ENCODE data around the gene SMARCAL1. TPM values are rescaled to one million over a fixed set of nuclear protein-coding genes. Genes with fewer than 3 reads are reported as not detected.

Gene SMARCAL1
- polyA plus RNA-seq, 4 donors, result 5.4 to 15.4 (median 8.3) TPM

GRCh38 chr2:216480221-216480620 lies 67.9 kb downstream of the SMARCAL1 start:
- no peak for FAIRE-seq
- H3K27me3 ChIP-seq (ENCODE audit: control insufficient read depth in 3 of 3, insufficient read depth in 3 of 3, low read length in 3 of 3), result no peaks in the 10 kb centered on the region

GRCh38 chr2:216482640-216483039 lies 70.4 kb downstream of the SMARCAL1 start:
- H3K9me3 ChIP-seq (ENCODE audit: control insufficient read depth in 2 of 2, insufficient read depth in 1 of 2, low read depth in 1 of 2, low read length in 1 of 2), result no peaks in the 10 kb centered on the region
- no peaks in the 10 kb centered on the region for H3K4me1 ChIP-seq (ENCODE audit: control insufficient read depth in 3 of 3, insufficient read depth in 2 of 3, low read depth in 1 of 3, low read length in 2 of 3)
- 73 to 86% (median 78%) methylated on average over 2 of the region's 2 CpGs for WGBS, 3 donors
- peaks cover 6 to 27% (median 8%) of the 10 kb centered on the region in 3 donors for H3K36me3 ChIP-seq (ENCODE audit: control insufficient read depth in 3 of 3, insufficient read depth in 2 of 3, low read depth in 1 of 3, low read length in 3 of 3)
- H3K4me3 ChIP-seq (ENCODE audit: low read depth in 1 of 3, low read length in 3 of 3), result no peak overlapping the region
- no peaks in the 10 kb centered on the region for H3K27me3 ChIP-seq (ENCODE audit: control insufficient read depth in 3 of 3, insufficient read depth in 3 of 3, low read length in 3 of 3)
- no peak overlapping the region for H3K27ac ChIP-seq (ENCODE audit: low read depth in 1 of 3, low read length in 2 of 3)
- DNase-seq (no peak), FAIRE-seq (no peak)

More at GRCh38 chr2:216480221-216480620, 67.9 kb downstream of the SMARCAL1 start:
- DNase-seq, result no peak
- Histone ChIP-seq H3K9me3 (ENCODE audit: control insufficient read depth in 2 of 2, insufficient read depth in 1 of 2, low read depth in 1 of 2, low read length in 1 of 2) (no peaks in the 10 kb centered on the region), H3K36me3 (ENCODE audit: control insufficient read depth in 3 of 3, insufficient read depth in 2 of 3, low read depth in 1 of 3, low read length in 3 of 3) (peaks cover 6 to 46% (median 8%) of the 10 kb centered on the region in 3 donors), H3K4me3 (ENCODE audit: low read depth in 1 of 3, low read length in 3 of 3) (no peak overlapping the region), H3K4me1 (ENCODE audit: control insufficient read depth in 3 of 3, insufficient read depth in 2 of 3, low read depth in 1 of 3, low read length in 2 of 3) (no peaks in the 10 kb centered on the region), H3K27ac (ENCODE audit: low read depth in 1 of 3, low read length in 2 of 3) (no peak overlapping the region)
- 93 to 95% (median 93%) methylated on average over 3 of the region's 3 CpGs for WGBS, 3 donors

- H3K27me3 ChIP-seq (ENCODE audit: control insufficient read depth in 3 of 3, insufficient read depth in 3 of 3, low read length in 3 of 3), result no peaks in the 10 kb centered on the region
- no peak for FAIRE-seq
- H3K4me1 ChIP-seq (ENCODE audit: control insufficient read depth in 3 of 3, insufficient read depth in 2 of 3, low read depth in 1 of 3, low read length in 2 of 3), result no peaks in the 10 kb centered on the region
- H3K36me3 ChIP-seq (ENCODE audit: control insufficient read depth in 3 of 3, insufficient read depth in 2 of 3, low read depth in 1 of 3, low read length in 3 of 3), result peaks cover 2 to 13% (median 3%) of the 10 kb centered on the region in 3 donors
- no peaks in the 10 kb centered on the region for H3K9me3 ChIP-seq (ENCODE audit: control insufficient read depth in 2 of 2, insufficient read depth in 1 of 2, low read depth in 1 of 2, low read length in 1 of 2)
- H3K4me3 ChIP-seq (ENCODE audit: low read depth in 1 of 3, low read length in 3 of 3), result no peak overlapping the region
- DNase-seq, result no peak
- no peak overlapping the region for H3K27ac ChIP-seq (ENCODE audit: low read depth in 1 of 3, low read length in 2 of 3)
- 94 to 96% (median 94%) methylated on average over 3 of the region's 3 CpGs for WGBS, 3 donors
Measured at GRCh38 chr2:216485237-216485636, 73.0 kb downstream of the SMARCAL1 start.

- WGBS, 3 donors, result 74 to 80% (median 75%) methylated on average over 5 of the region's 5 CpGs
Measured at GRCh38 chr2:216485745-216486144, 73.5 kb downstream of the SMARCAL1 start.

GRCh38 chr2:216486271-216486670 lies 74.0 kb downstream of the SMARCAL1 start:
- no peak for DNase-seq
- no peak for FAIRE-seq
- peaks cover 0 to 8% (median 0%) of the 10 kb centered on the region in 3 donors for H3K36me3 ChIP-seq (ENCODE audit: control insufficient read depth in 3 of 3, insufficient read depth in 2 of 3, low read depth in 1 of 3, low read length in 3 of 3)
- no peaks in the 10 kb centered on the region for H3K9me3 ChIP-seq (ENCODE audit: control insufficient read depth in 2 of 2, insufficient read depth in 1 of 2, low read depth in 1 of 2, low read length in 1 of 2)
- H3K4me1 ChIP-seq (ENCODE audit: control insufficient read depth in 3 of 3, insufficient read depth in 2 of 3, low read depth in 1 of 3, low read length in 2 of 3), result no peaks in the 10 kb centered on the region
- 91 to 96% (median 94%) methylated on average over 7 of the region's 7 CpGs for WGBS, 3 donors
- H3K27me3 ChIP-seq (ENCODE audit: control insufficient read depth in 3 of 3, insufficient read depth in 3 of 3, low read length in 3 of 3), result no peaks in the 10 kb centered on the region
- H3K27ac ChIP-seq (ENCODE audit: low read depth in 1 of 3, low read length in 2 of 3), result no peak overlapping the region
- H3K4me3 ChIP-seq (ENCODE audit: low read depth in 1 of 3, low read length in 3 of 3), result no peak overlapping the region

More at GRCh38 chr2:216485745-216486144, 73.5 kb downstream of the SMARCAL1 start:
- no peak overlapping the region for H3K27ac ChIP-seq (ENCODE audit: low read depth in 1 of 3, low read length in 2 of 3)
- H3K4me1 ChIP-seq (ENCODE audit: control insufficient read depth in 3 of 3, insufficient read depth in 2 of 3, low read depth in 1 of 3, low read length in 2 of 3), result no peaks in the 10 kb centered on the region
- H3K9me3 ChIP-seq (ENCODE audit: control insufficient read depth in 2 of 2, insufficient read depth in 1 of 2, low read depth in 1 of 2, low read length in 1 of 2), result no peaks in the 10 kb centered on the region
- DNase-seq, result no peak
- H3K36me3 ChIP-seq (ENCODE audit: control insufficient read depth in 3 of 3, insufficient read depth in 2 of 3, low read depth in 1 of 3, low read length in 3 of 3), result peaks cover 0 to 12% (median 1%) of the 10 kb centered on the region in 3 donors
- FAIRE-seq, result no peak
- H3K27me3 ChIP-seq (ENCODE audit: control insufficient read depth in 3 of 3, insufficient read depth in 3 of 3, low read length in 3 of 3), result no peaks in the 10 kb centered on the region
- no peak overlapping the region for H3K4me3 ChIP-seq (ENCODE audit: low read depth in 1 of 3, low read length in 3 of 3)

- no peak overlapping the region for H3K4me3 ChIP-seq (ENCODE audit: low read depth in 1 of 3, low read length in 3 of 3)
- no peaks in the 10 kb centered on the region for H3K27me3 ChIP-seq (ENCODE audit: control insufficient read depth in 3 of 3, insufficient read depth in 3 of 3, low read length in 3 of 3)
- H3K4me1 ChIP-seq (ENCODE audit: control insufficient read depth in 3 of 3, insufficient read depth in 2 of 3, low read depth in 1 of 3, low read length in 2 of 3), result no peaks in the 10 kb centered on the region
- H3K9me3 ChIP-seq (ENCODE audit: control insufficient read depth in 2 of 2, insufficient read depth in 1 of 2, low read depth in 1 of 2, low read length in 1 of 2), result no peaks in the 10 kb centered on the region
- no peak overlapping the region for H3K27ac ChIP-seq (ENCODE audit: low read depth in 1 of 3, low read length in 2 of 3)
- no peak for FAIRE-seq
- no peak for DNase-seq
- 51 to 82% (median 73%) methylated on average over 4 of the region's 4 CpGs for WGBS, 3 donors
- H3K36me3 ChIP-seq (ENCODE audit: control insufficient read depth in 3 of 3, insufficient read depth in 2 of 3, low read depth in 1 of 3, low read length in 3 of 3), result peaks cover 0 to 8% (median 0%) of the 10 kb centered on the region in 3 donors
Measured at GRCh38 chr2:216486708-216487107, 74.4 kb downstream of the SMARCAL1 start.

- no peaks in the 10 kb centered on the region for H3K27me3 ChIP-seq (ENCODE audit: control insufficient read depth in 3 of 3, insufficient read depth in 3 of 3, low read length in 3 of 3)
- no peak for DNase-seq
- WGBS, 3 donors, result 61 to 90% (median 90%) methylated on average over 1 of the region's 1 CpG
- no peak for FAIRE-seq
- no peaks in the 10 kb centered on the region for H3K36me3 ChIP-seq (ENCODE audit: control insufficient read depth in 3 of 3, insufficient read depth in 2 of 3, low read depth in 1 of 3, low read length in 3 of 3)
- H3K4me1 ChIP-seq (ENCODE audit: control insufficient read depth in 3 of 3, insufficient read depth in 2 of 3, low read depth in 1 of 3, low read length in 2 of 3), result no peaks in the 10 kb centered on the region
- no peaks in the 10 kb centered on the region for H3K9me3 ChIP-seq (ENCODE audit: control insufficient read depth in 2 of 2, insufficient read depth in 1 of 2, low read depth in 1 of 2, low read length in 1 of 2)
- H3K4me3 ChIP-seq (ENCODE audit: low read depth in 1 of 3, low read length in 3 of 3), result no peak overlapping the region
- H3K27ac ChIP-seq (ENCODE audit: low read depth in 1 of 3, low read length in 2 of 3), result no peak overlapping the region
Measured at GRCh38 chr2:216490061-216490460, 77.8 kb downstream of the SMARCAL1 start.

- DNase-seq (no peak), FAIRE-seq (no peak)
- no peaks in the 10 kb centered on the region for H3K9me3 ChIP-seq (ENCODE audit: control insufficient read depth in 2 of 2, insufficient read depth in 1 of 2, low read depth in 1 of 2, low read length in 1 of 2)
- no peaks in the 10 kb centered on the region for H3K27me3 ChIP-seq (ENCODE audit: control insufficient read depth in 3 of 3, insufficient read depth in 3 of 3, low read length in 3 of 3)
- no peak overlapping the region for H3K27ac ChIP-seq (ENCODE audit: low read depth in 1 of 3, low read length in 2 of 3)
- H3K36me3 ChIP-seq (ENCODE audit: control insufficient read depth in 3 of 3, insufficient read depth in 2 of 3, low read depth in 1 of 3, low read length in 3 of 3), result no peaks in the 10 kb centered on the region
- no peak overlapping the region for H3K4me3 ChIP-seq (ENCODE audit: low read depth in 1 of 3, low read length in 3 of 3)
- 76 to 89% (median 84%) methylated on average over 9 of the region's 9 CpGs for WGBS, 3 donors
- H3K4me1 ChIP-seq (ENCODE audit: control insufficient read depth in 3 of 3, insufficient read depth in 2 of 3, low read depth in 1 of 3, low read length in 2 of 3), result no peaks in the 10 kb centered on the region
Measured at GRCh38 chr2:216491793-216492596, 79.7 kb downstream of the SMARCAL1 start.
